A549 (cell line): ENCODE data around the gene DRC7. TPM values are rescaled to one million over a fixed set of nuclear protein-coding genes. Genes with fewer than 3 reads are reported as not detected.
A peak's percentile ranks its signal among the peaks of the same experiment; 100 is the strongest.

Experiments
- ATAC-seq, 2 experiments: fragments of 200-7000 bp in 1 of 2; fragments of >200 bp in 1 of 2; cut with Nextera tagmentation in 1 of 2; cut with Tn5 transposase in 1 of 2; 3 replicates each; pipeline versions ENCODE4 v1.8.0 to v1.9.1; 2018 to 2020; ENCODE audit warnings: mild to moderate bottlenecking in 1 of 2, moderate library complexity in 1 of 2
- CTCF ChIA-PET: fragments of 300-600 bp; sonication (Branson Sonifier 250); formaldehyde crosslinking; extraction: SDS; loops from one replicate; lab custom pipeline; 2021; ENCODE audit warnings: antibody characterized with exemption, inconsistent platforms; lab: Yijun Ruan, JAX
- POLR2A ChIA-PET: fragments of 350-600 bp; formaldehyde crosslinking; extraction: SDS; loops from one replicate; lab custom pipeline; 2021; ENCODE audit warnings: antibody characterized with exemption, inconsistent platforms; lab: Yijun Ruan, JAX
- DNase-seq, 2 experiments: peaks; one replicate each; pipeline versions ENCODE4 v3.0.0 to v3.0.0-alpha.2; 2011 to 2016; ENCODE audit warnings: low read depth in 1 of 2, low spot score in 1 of 2
- FAIRE-seq: peaks from 2 replicates; lab custom pipeline; 2011; peaks lifted over from hg19 to GRCh38; lab: Jason Lieb, UNC
- H3K27ac ChIP-seq, 2 experiments: fragments of >200 bp; sonication (Bioruptor Twin); formaldehyde crosslinking; 3 replicates each; pipeline ENCODE4 v1.5.1; 2016 to 2017
- H3K4me1 ChIP-seq: fragments of >200 bp; sonication (Bioruptor Twin); formaldehyde crosslinking; 3 replicates; pipeline ENCODE4 v1.6.1; 2016
- H3K4me2 ChIP-seq: fragments of >200 bp; sonication (Bioruptor Twin); formaldehyde crosslinking; 3 replicates; pipeline ENCODE4 v1.6.1; 2016
- H3K4me3 ChIP-seq: fragments of >200 bp; sonication (Bioruptor Twin); formaldehyde crosslinking; 3 replicates; pipeline ENCODE4 v1.5.1; 2016
- H3K9me3 ChIP-seq: fragments of >200 bp; sonication (Bioruptor Twin); formaldehyde crosslinking; 3 replicates; pipeline ENCODE4 v1.6.1; 2016
- CBX2 ChIP-seq: fragments of 200-600 bp; sonication (generic); IDR thresholded peaks from 2 replicates; pipeline ENCODE4 v1.6.1; 2016; ENCODE audit warnings: low read depth, mild to moderate bottlenecking, borderline replicate concordance
- CBX8 ChIP-seq: fragments of 200-600 bp; sonication (generic); IDR thresholded peaks from 2 replicates; pipeline ENCODE4 v1.6.1; 2016
- CHD4 ChIP-seq: fragments of 200-600 bp; sonication (generic); IDR thresholded peaks from 2 replicates; pipeline ENCODE4 v1.6.1; 2016; ENCODE audit warnings: antibody characterized with exemption, mild to moderate bottlenecking, borderline replicate concordance
- EHF ChIP-seq: fragments of 250-450 bp; sonication (Bioruptor Pico); IDR thresholded peaks from 2 replicates; pipeline ENCODE4 v1.5.0; 2020; ENCODE audit warnings: mild to moderate bottlenecking
- EP300 ChIP-seq, 2 experiments: fragments of >200 bp; sonication (Bioruptor Twin); formaldehyde crosslinking; IDR thresholded peaks; 2 replicates in 1 of 2; 3 replicates in 1 of 2; pipeline ENCODE4 v1.6.1; 2016 to 2017
- FOSB ChIP-seq: fragments of 250-450 bp; sonication (Bioruptor Pico); IDR thresholded peaks from 2 replicates; pipeline ENCODE4 v1.5.0; 2020; ENCODE audit warnings: mild to moderate bottlenecking, moderate library complexity
- HEYL ChIP-seq: fragments of 250-450 bp; sonication (Bioruptor Pico); IDR thresholded peaks from 2 replicates; pipeline ENCODE4 v1.8.0; 2021; ENCODE audit warnings: mild to moderate bottlenecking, moderate library complexity
- JUN ChIP-seq, 2 experiments: fragments of >200 bp; sonication (Bioruptor Twin); formaldehyde crosslinking; IDR thresholded peaks; 2 replicates in 1 of 2; 3 replicates in 1 of 2; pipeline ENCODE4 v1.6.1; 2016 to 2017
- KDM1A ChIP-seq: fragments of 200-600 bp; sonication (generic); IDR thresholded peaks from 2 replicates; pipeline ENCODE4 v1.6.1; 2016; ENCODE audit warnings: low read depth, mild to moderate bottlenecking
- KDM5A ChIP-seq: fragments of 200-600 bp; sonication (generic); IDR thresholded peaks from 2 replicates; pipeline ENCODE4 v1.6.1; 2016; ENCODE audit warnings: antibody characterized with exemption, mild to moderate bottlenecking
- MYC ChIP-seq: IDR thresholded peaks from 2 replicates; pipeline ENCODE4 v1.6.1; 2012; ENCODE audit warnings: mild to moderate bottlenecking, inconsistent platforms, low read length, improper control_type of control experiment, borderline replicate concordance
- NPAS2 ChIP-seq: fragments of 250-450 bp; sonication (Bioruptor Pico); IDR thresholded peaks from 2 replicates; pipeline ENCODE4 v1.8.0; 2022; ENCODE audit warnings: mild to moderate bottlenecking, moderate library complexity, borderline replicate concordance
- RAD21 ChIP-seq, 2 experiments: fragments of >200 bp in 1 of 2; sonication (Bioruptor Twin) in 1 of 2; formaldehyde crosslinking in 1 of 2; IDR thresholded peaks in 1 of 2; conservative IDR thresholded peaks in 1 of 2; 2 replicates in 1 of 2; 3 replicates in 1 of 2; pipeline ENCODE4 v1.6.1; 2012 to 2018; ENCODE audit warnings: inconsistent platforms in 1 of 2
- RCOR1 ChIP-seq: fragments of 150-350 bp; IDR thresholded peaks from 2 replicates; pipeline ENCODE4 v1.6.1; 2014; ENCODE audit warnings: antibody characterized with exemption, low read length, low read depth
- SMC3 ChIP-seq: fragments of >200 bp; sonication (Bioruptor Twin); formaldehyde crosslinking; IDR thresholded peaks from 3 replicates; pipeline ENCODE4 v1.6.1; 2018; ENCODE audit warnings: inconsistent platforms
- WGBS: methylation state at CpG from one replicate; pipeline ENCODE4 v1.1.6; 2017; ENCODE audit errors: missing lambda C conversion rate; 5-methylcytosine and 5-hydroxymethylcytosine counted together
- polyA plus RNA-seq, 4 experiments: library from polyadenylated mRNA; depleted of rRNA in 3 of 4; stranded (reverse); fragments of >200 nt; fragmentation: RNase III in 1 of 4; extraction: RNeasy Plus Mini Kit Qiagen cat#74134 plus additional on column Dnase treatment in 1 of 4; gene quantifications; 2 replicates in 3 of 4; 3 replicates in 1 of 4; pipeline ENCODE4 v1.2.3, GENCODE V29; 2011 to 2017
- TF ChIP-seq, protein P1 (sequence below): IDR thresholded peaks from 2 replicates; pipeline ENCODE4 v1.6.1; 2012; ENCODE audit warnings: low read depth, borderline replicate concordance

DRC7 gene
- polyA plus RNA-seq, 2 of the 4 experiments (the other 2 are of a cell fraction) = 0.10 to 0.28 TPM

DNA sequence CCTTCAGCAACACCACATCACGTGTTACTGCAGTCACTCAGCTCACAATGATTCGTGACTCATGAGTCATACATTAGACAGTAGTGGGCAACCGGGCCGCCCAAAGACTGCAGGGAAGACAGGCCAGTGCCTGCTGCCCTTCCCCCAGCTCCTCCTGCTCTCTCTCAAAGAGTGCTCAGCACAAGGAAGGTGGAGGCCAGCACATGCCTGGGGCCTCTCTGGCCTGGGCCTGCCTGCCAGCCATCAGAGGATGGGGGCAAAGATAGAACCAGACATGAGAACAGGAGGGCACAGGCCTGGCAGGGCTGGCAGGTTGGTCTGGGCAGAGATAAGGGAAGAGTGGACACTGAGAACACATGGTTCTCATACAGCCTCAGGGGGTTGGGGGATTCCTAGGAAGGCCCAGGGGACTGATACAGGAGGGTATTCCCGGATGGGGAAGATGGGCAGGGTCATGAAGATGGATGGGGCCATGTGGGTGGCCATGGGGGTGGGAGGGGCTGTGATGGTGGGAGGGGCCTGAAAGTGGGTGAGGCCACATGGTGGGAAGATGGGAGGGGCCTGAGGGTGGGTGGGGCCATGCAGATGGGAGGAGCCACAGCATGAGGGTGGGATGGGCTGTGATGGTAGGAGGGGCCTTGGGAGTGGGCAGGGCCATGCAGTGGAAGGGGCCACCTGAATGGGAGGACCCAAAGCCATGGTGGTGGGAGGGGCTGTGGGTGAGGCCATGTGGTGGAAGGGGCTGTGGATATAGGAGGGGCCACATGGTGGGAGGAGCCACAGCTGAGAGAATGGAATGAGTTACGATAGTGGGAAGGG, 69.9 kb downstream of the DRC7 start (continued):
- TF ChIP-seq FOSB (CRISPR knock-in tag) (no peak), CHD4 (no peak), NPAS2 (no peak)
- TF ChIP-seq, all 56 proteins: peak for 11

DNA sequence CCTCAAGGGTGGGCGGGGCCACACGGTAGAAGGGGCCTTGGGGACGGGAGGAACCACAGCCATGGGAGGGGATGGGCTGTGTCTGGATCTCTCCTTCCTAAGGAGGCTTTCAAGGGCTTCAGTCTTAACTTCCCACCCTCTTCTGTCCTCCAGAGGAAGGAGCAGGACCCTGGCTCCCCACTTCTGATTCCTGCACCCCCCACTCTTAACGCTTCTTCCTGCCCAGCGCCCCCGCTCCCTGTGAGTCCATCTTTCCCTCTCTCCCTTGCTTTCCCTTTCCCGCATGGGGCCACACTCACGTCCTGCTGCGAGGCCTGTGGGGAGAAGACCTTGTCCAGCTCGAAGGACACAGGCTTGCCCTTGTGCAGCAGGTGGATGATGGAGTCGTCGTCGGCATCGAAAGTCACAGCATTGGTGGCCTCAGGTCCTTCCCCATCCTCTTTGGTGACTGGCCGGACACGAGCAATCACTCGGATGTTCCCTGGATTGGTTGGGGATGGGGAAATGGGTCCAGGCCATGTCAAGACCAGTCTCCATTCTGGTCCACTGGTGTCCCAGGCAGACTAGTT, 70.6 kb downstream of the DRC7 start:
- Histone ChIP-seq H3K4me3 (no peak overlapping the region), H3K4me2 (peak overlapping the region; percentile 79), H3K4me1 (peaks cover 62% of the 10 kb centered on the region), H3K27ac (peak overlapping the region; percentile 91 to 92; a peak in 5 of 6 replicates)
- no peak for DNase-seq
- POLR2A ChIA-PET = no interaction called here
- 81% methylated on average over 16 of the region's 17 CpGs for WGBS
- TF ChIP-seq JUN (IDR thresholded peaks at IDR 0.05) (peak in 1 of 2 experiments; percentile 0; a peak in 1 of 5 replicates), KDM5A (no peak)
- TF ChIP-seq, all 56 proteins: peak for 1
- CTCF ChIA-PET = interaction anchor here (0.6 to 9.7 kb wide), 4 partner anchors 6 to 301 kb away, joined by 3 to 96 read pairs (median 6); partner anchors contain the start of gene KIFC3
- FAIRE-seq = no peak
- ATAC-seq = no peak
- H3K9me3 ChIP-seq = no peaks in the 10 kb centered on the region

DNA sequence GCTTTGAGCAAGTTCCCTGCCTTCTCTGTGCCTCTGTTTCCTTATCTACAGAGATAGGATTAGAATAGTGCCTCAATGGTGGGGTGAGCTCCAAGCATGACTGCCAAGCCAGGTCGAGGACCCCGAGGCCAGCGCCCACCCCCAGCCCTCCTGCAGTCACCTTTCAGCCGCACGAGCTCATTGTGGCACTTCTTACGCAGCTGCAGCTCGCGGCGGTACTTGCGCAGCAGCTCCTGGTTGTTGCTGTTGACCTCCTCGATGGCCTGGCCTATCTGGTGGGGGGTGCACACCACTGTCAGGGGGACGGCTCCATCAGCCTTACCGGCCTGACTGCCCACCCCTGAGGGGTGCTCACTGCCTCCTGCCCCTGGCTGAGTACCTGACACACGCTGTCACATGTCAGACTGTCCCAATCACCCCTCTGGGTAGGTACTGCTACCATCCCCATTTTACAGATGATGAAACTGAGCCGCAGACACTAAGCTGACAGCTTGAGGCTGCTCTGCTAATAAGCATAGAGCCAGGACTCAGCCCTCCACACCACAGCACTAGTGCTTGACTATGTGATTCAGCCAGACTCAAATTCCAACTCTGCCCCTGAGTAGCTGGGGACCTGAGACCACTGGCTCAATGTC, 72.2 kb downstream of the DRC7 start:
- no peak for DNase-seq
- ChIA-PET POLR2A (no interaction called here), CTCF (interaction anchor here (0.7 to 9.7 kb wide), 7 partner anchors 8 to 97 kb away, joined by 3 to 96 read pairs (median 4); partner anchors contain the start of gene KIFC3)
- no peak for ATAC-seq
- TF ChIP-seq SMC3 (no peak), KDM1A (0 out of 2 replicates have a peak, but pooled peaks have one; percentile 23)
- WGBS = 95% methylated on average over 15 of the region's 15 CpGs
- no peak for FAIRE-seq
- peaks cover 48% of the 10 kb centered on the region for H3K4me1 ChIP-seq
- no peak overlapping the region for H3K4me2 ChIP-seq
- no peak overlapping the region for H3K4me3 ChIP-seq
- peak overlapping the region in 1 of 2 experiments; percentile 23; a peak in 1 of 6 replicates for H3K27ac ChIP-seq
- no peaks in the 10 kb centered on the region for H3K9me3 ChIP-seq

DNA sequence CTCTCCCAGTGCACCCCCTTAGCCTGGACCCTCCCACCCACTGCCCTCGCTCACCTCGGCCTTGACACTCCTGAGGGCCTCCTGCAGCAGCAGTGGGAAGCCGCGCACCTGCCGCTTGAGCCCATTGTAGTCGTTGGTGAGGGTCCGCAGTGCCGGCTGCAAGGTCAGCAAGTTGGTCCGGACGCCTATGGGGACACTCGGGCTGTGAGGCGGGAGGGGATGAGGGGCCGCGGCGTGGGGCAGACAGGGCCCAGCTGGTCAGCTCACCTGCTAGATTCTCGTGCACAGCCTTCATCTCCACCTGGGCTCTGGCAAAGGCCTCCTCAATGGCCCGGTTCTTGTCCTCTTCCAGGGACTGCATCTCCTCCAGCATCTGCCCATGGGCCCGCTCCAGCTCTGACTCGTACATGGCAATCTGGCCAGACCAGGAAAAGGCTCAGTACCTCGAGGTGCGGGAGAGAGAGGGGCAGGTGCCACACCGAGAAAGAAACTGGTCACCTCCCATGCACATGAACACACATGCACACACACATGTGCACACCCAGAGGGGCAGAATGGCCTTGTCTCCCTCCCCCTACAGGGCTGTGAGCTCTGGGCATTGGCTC, 75.0 kb downstream of the DRC7 start:
- H3K9me3 ChIP-seq = no peaks in the 10 kb centered on the region
- TF ChIP-seq CBX2 (no peak), MYC (no peak), HEYL (no peak), RCOR1 (no peak), EHF (CRISPR knock-in tag) (no peak), SMC3 (no peak), CBX8 (no peak), EP300 (IDR thresholded peaks at IDR 0.05) (no peak), CHD4 (no peak), RAD21 (conservative IDR thresholded peaks at IDR 0.05 in 1 of 2, IDR thresholded peaks at IDR 0.05 in 1 of 2) (no peak)
- TF ChIP-seq, protein P1, sequence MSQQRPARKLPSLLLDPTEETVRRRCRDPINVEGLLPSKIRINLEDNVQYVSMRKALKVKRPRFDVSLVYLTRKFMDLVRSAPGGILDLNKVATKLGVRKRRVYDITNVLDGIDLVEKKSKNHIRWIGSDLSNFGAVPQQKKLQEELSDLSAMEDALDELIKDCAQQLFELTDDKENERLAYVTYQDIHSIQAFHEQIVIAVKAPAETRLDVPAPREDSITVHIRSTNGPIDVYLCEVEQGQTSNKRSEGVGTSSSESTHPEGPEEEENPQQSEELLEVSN = no peak
- TF ChIP-seq, all 56 proteins: peak for 0
- DNase-seq (no peak), ATAC-seq (no peak), FAIRE-seq (no peak)
- ChIA-PET POLR2A (no interaction called here), CTCF (interaction anchor here (1.4 to 9.7 kb wide), 7 partner anchors 11 to 194 kb away, joined by 3 to 96 read pairs (median 5); no protein-coding TSS in a partner anchor)
- Histone ChIP-seq H3K4me3 (no peak overlapping the region), H3K27ac (no peak overlapping the region), H3K4me2 (no peak overlapping the region), H3K4me1 (peaks cover 31% of the 10 kb centered on the region)
- 96% methylated on average over 15 of the region's 22 CpGs for WGBS
